ENCODE data around the gene DCLK1. TPM values are rescaled to one million over a fixed set of nuclear protein-coding genes. Genes with fewer than 3 reads are reported as not detected.

Gene DCLK1
- total RNA-seq, 3 donors from 2014 or later (not counting 1 experiment from before 2014, with no cell fraction given), result not detected

DNA sequence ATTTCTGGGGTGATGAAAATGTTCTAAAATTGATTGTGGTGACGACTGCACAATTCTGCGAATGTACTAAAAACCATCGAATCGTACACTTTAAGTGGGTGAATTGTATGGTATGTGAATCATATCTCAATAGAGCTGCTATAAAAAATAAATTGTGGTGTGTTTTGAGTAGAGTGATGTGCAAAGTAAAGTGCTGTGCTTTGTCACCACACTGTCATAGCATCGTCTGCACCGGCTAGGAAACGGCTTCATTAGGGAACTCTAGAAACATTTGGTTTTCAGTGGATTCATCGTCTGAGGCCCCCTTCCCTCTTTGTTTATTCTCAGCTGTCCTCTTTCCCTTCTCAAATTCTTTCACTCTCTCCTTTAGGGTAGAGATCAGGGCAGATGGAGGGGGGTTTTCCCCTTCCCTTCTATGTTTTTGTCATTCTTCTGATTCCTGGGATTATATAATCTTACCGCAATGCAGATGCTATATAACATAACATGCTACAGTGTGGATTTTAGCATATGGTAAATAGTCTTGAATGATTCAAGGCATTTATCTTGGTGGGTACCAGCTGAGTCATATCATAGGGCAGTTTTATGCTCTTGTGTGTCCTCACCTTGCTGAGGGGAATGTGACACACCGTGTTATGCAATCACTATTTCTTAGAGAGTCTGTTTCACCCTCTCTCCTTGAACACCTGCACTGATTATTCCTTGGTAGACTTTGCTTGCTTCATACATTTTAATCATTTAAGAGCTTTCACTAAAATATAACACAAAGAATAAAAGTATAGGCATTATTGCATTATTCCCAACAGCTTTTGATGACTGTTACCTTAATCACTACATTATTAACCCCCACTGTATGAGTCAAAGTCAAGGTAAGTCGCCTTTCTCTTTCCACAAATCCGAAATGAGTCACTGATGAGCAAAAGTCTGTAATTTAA lies 239.4 kb downstream of the DCLK1 start:
- Mint-ChIP-seq H3K27me3 (ENCODE audit: low read depth in 2 of 2) (no peaks in the 10 kb centered on the region), H3K9me3 (peaks cover 2 to 8% of the 10 kb centered on the region in 2 donors), H3K27ac (no peak overlapping the region), H3K4me1 (no peaks in the 10 kb centered on the region), H3K4me3 (no peak overlapping the region), H3K36me3 (no peaks in the 10 kb centered on the region)
- Histone ChIP-seq H3K36me3 (ENCODE audit: control insufficient read depth, insufficient read depth, low read length) (no peaks in the 10 kb centered on the region), H3K9me3 (ENCODE audit: control insufficient read depth, insufficient read depth, low read length) (no peaks in the 10 kb centered on the region), H3K4me3 (ENCODE audit: low read length) (no peak overlapping the region), H3K27ac (ENCODE audit: low read length) (no peak overlapping the region), H3K4me1 (ENCODE audit: control insufficient read depth, insufficient read depth, low read length) (no peaks in the 10 kb centered on the region), H3K27me3 (ENCODE audit: control insufficient read depth, insufficient read depth, low read length) (no peaks in the 10 kb centered on the region)
- TF ChIP-seq, protein P1, sequence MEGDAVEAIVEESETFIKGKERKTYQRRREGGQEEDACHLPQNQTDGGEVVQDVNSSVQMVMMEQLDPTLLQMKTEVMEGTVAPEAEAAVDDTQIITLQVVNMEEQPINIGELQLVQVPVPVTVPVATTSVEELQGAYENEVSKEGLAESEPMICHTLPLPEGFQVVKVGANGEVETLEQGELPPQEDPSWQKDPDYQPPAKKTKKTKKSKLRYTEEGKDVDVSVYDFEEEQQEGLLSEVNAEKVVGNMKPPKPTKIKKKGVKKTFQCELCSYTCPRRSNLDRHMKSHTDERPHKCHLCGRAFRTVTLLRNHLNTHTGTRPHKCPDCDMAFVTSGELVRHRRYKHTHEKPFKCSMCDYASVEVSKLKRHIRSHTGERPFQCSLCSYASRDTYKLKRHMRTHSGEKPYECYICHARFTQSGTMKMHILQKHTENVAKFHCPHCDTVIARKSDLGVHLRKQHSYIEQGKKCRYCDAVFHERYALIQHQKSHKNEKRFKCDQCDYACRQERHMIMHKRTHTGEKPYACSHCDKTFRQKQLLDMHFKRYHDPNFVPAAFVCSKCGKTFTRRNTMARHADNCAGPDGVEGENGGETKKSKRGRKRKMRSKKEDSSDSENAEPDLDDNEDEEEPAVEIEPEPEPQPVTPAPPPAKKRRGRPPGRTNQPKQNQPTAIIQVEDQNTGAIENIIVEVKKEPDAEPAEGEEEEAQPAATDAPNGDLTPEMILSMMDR (IDR thresholded peaks at IDR 0.05), result no peak
- intact Hi-C loops (cut with micrococcal nuclease), result no loop called here
- DNase-seq (no peak), ATAC-seq (no peak)
- WGBS (ENCODE audit: insufficient coverage), result 78% methylated on average over 9 of the region's 12 CpGs

DNA sequence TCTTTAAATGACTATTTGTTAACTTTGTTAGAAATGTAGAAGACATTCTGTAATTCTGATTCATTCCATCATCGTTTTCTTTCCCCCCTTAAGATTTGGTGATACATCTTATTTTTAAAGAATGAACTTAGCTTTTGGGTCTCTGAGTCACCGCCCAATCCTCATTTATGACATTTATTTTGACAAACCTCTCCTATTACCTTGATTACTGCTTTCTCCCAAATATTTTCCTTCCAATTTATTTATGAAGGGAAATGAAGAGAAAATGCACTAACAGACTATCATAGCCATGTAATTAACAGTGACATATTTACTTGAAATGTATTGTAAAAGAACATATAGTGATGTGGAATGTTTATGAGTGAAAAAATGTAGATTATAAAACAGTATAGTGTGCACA lies 241.6 kb downstream of the DCLK1 start:
- H3K9me3 Mint-ChIP-seq, result peaks cover 2 to 7% of the 10 kb centered on the region in 2 donors
- ATAC-seq, result no peak
- Histone ChIP-seq H3K27ac (ENCODE audit: low read length) (no peak overlapping the region), H3K27me3 (ENCODE audit: control insufficient read depth, insufficient read depth, low read length) (no peaks in the 10 kb centered on the region), H3K36me3 (ENCODE audit: control insufficient read depth, insufficient read depth, low read length) (no peaks in the 10 kb centered on the region), H3K4me3 (ENCODE audit: low read length) (no peak overlapping the region), H3K4me1 (ENCODE audit: control insufficient read depth, insufficient read depth, low read length) (no peaks in the 10 kb centered on the region), H3K9me3 (ENCODE audit: control insufficient read depth, insufficient read depth, low read length) (no peaks in the 10 kb centered on the region)
- no peak overlapping the region for H3K4me3 Mint-ChIP-seq
- TF ChIP-seq, protein P1 (IDR thresholded peaks at IDR 0.05), result no peak
- no peak for DNase-seq
- WGBS (ENCODE audit: insufficient coverage), result no CpG with 5 or more reads among the region's 2 CpGs
- no peaks in the 10 kb centered on the region for H3K4me1 Mint-ChIP-seq
- no peaks in the 10 kb centered on the region for H3K36me3 Mint-ChIP-seq
- no peaks in the 10 kb centered on the region for H3K27me3 Mint-ChIP-seq (ENCODE audit: low read depth in 2 of 2)
- intact Hi-C loops (cut with micrococcal nuclease), result no loop called here
- H3K27ac Mint-ChIP-seq, result no peak overlapping the region

DNA sequence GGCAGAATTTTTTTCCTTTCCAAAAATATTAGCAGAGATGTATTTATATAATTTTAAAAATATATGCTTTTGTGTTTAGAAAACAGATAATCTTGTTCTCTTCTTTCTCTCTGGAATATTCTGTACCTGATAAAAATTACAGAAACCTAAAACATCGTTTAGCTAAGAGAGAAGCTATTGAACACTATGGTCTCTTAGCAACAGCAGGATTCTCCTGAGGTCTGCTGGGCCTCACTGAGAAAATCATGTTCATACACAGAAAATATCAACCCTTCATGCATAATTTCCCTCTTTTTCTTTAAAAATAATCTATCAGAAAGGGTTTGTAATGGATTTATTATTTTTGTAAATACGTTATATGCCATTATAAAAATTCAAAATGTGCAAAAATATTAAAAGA lies 242.2 kb downstream of the DCLK1 start:
- Mint-ChIP-seq H3K27ac (no peak overlapping the region), H3K4me3 (no peak overlapping the region), H3K36me3 (no peaks in the 10 kb centered on the region), H3K9me3 (peaks cover 0 to 9% of the 10 kb centered on the region in 2 donors), H3K27me3 (ENCODE audit: low read depth in 2 of 2) (no peaks in the 10 kb centered on the region), H3K4me1 (no peaks in the 10 kb centered on the region)
- Histone ChIP-seq H3K4me3 (ENCODE audit: low read length) (no peak overlapping the region), H3K4me1 (ENCODE audit: control insufficient read depth, insufficient read depth, low read length) (no peaks in the 10 kb centered on the region), H3K27me3 (ENCODE audit: control insufficient read depth, insufficient read depth, low read length) (no peaks in the 10 kb centered on the region), H3K9me3 (ENCODE audit: control insufficient read depth, insufficient read depth, low read length) (no peaks in the 10 kb centered on the region), H3K27ac (ENCODE audit: low read length) (no peak overlapping the region), H3K36me3 (ENCODE audit: control insufficient read depth, insufficient read depth, low read length) (no peaks in the 10 kb centered on the region)
- DNase-seq (no peak), ATAC-seq (no peak)
- TF ChIP-seq, protein P1 (IDR thresholded peaks at IDR 0.05), result no peak
- 64% methylated on average over 1 of the region's 2 CpGs for WGBS (ENCODE audit: insufficient coverage)
- intact Hi-C loops (cut with micrococcal nuclease), result no loop called here

All from natural killer cell (primary cell).